ENCODE measurements around the gene TGM1. TPM values are rescaled to one million over a fixed set of nuclear protein-coding genes. Genes with fewer than 3 reads are reported as not detected.
"Not testable (repeated sequence)": the region's sequence is repeated elsewhere in the genome, so short reads cannot be mapped to it uniquely, and the experiment has no call there.

The TGM1 gene
- total RNA-seq, 1 experiment from 2014 or later, result 0.74 TPM

DNA sequence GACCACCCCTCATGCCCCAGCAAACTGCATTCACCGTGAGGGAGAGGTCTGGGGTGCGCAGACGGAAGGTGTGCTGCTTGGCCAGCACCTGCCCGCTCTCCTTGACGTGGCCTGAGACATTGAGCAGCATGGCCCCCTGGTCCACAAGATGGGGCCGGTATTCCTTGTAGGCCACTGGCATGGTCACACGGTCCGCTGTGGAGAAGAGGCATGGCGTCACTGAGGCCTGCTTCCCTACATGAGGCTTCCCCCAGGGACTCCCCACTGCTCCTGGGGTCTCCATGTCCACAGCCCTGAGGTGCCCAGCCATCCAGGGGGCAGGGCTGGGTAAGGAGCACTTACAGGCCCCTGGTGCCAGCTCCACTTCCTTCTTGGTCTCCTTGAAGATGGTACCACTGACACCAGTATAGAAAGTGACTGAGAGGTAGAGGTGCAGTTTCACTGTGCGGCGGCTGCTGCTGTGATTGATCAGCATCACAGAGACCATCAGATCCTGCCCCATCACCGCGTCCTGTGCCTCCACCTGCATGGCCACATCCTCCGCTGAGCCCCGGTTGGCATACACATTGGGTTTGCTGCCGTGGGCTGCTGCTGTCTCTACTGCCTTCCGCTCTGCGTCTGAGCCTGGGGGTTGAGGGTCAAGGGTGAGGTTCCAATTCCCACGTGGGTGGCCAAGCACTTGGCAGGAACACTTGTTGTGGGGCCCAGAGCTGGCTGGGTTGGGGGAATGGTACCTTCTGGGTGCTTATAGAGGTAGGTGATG is 8.2 kb downstream of the TGM1 start:
- DNase-seq (ENCODE audit: low spot score), result no peak

DNA sequence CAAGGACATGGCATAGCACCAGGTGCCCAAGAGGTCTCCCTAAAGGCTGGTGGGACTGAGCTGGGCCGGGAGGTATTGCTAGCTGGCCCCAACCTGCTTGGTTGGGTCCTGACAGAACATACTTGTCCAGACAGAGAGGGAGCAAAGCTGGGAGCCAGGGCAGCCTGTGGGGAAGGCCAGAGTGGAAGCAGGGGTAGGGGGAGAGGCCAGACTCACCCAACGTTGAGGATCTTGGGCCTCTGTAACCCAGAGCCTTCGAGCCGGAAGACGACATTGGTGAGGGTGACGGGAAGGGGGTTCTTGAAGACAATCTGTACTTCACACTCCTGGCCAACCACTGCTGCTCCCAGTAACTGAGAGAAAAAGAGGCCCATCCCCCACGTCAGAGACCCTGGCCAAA is 9.0 kb downstream of the TGM1 start:
- no peak for DNase-seq (ENCODE audit: low spot score)

- DNase-seq (ENCODE audit: low spot score), result no peak
Observed at GRCh38 chr14:24252289-24253124, 10.5 kb downstream of the TGM1 start.

- DNase-seq (ENCODE audit: low spot score), result no peak
Observed at GRCh38 chr14:24251880-24252288, 11.1 kb downstream of the TGM1 start.

DNA sequence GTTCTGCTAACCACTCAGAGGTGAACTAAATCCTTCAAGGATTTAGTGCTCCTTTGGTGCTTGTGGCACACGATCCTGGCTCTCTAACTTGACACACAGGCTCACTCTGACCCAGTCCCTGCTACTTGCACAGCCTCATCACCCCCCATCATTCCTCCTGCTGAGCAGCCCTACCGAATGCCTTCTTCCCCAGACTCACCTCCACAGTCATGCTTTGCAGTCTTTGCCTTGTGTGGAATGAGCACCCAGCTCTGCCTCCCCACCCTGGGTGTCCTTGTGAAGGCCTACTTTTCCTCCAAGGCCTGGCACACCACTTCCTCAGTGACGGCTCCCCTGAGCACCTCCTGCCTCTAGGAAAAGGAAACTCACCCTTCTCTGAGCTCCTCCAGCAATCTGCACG is 12.6 kb downstream of the TGM1 start:
- no peak for DNase-seq (ENCODE audit: low spot score)

GRCh38 chr14:24249230-24250021 is 13.6 kb downstream of the TGM1 start:
- DNase-seq (ENCODE audit: low spot score), result no peak

DNA sequence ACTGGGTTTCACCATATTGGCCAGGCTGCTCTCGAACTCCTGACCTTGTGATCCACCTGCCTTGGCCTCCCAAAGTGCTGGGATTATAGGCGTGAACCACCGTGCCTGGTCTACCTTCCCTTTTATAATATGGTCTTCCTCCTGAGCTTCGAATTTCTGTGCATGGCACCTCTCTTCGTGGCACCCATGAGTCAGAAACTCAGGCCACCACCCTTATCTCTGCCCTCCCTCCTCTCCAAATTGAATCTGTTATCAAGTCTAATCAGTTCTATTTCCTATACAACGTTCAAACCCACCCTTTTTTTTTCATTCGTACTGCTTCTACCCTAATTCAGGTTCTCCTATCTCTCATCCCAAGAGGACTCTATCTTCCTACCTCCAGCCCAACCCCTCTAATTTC is 15.6 kb downstream of the TGM1 start:
- no peak for DNase-seq (ENCODE audit: low spot score)

DNA sequence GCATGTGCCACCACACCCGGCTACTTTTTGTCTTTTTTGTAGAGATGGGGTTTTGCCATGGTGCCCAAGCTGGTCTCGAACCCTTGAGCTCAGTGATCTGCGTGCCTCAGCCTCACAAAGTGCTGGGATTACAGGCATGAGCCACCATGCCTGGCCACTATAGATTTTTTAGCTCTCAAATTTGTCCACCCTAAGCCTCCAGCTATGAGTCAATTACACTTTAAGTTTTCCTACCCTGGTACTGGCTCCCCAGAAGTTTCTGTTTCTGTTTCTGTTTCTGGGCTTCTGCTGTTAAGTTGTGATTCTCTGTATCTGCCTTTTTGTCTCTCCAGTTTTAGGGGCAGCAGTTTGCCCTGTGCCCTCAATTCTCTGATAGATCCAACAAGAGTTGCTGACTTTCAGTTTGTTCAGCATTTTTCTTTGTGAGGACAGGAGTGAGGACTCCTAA is 16.2 kb downstream of the TGM1 start:
- DNase-seq (ENCODE audit: low spot score), result no peak

- not testable (repeated sequence) for DNase-seq (ENCODE audit: low spot score)
Observed at GRCh38 chr14:24245350-24245749, 17.6 kb downstream of the TGM1 start.

DNA sequence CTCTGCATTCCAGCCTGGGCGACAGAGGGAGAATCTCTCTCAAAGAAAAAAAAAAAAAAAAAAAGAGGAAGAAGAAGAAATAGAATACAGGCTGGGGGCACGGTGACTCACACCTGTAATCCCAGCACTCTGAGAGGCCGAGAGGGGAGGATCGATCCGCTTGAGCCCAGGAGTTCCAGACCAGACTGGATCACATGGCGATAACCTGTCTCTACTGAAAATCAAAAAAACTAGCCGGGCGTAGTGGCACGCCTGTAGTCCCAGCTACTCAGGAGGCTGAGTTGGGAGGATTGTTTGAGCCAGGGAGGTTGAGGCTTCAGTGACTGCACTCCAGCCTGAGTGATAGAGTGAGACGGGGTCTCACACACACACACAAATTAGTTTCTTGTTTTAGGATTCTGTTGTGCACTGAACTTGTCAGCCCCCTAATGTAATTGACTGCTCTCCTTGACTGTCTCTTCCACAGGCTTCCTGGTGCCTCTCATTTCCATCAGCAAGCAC is 19.6 kb downstream of the TGM1 start:
- DNase-seq (ENCODE audit: low spot score), result no peak

DNA sequence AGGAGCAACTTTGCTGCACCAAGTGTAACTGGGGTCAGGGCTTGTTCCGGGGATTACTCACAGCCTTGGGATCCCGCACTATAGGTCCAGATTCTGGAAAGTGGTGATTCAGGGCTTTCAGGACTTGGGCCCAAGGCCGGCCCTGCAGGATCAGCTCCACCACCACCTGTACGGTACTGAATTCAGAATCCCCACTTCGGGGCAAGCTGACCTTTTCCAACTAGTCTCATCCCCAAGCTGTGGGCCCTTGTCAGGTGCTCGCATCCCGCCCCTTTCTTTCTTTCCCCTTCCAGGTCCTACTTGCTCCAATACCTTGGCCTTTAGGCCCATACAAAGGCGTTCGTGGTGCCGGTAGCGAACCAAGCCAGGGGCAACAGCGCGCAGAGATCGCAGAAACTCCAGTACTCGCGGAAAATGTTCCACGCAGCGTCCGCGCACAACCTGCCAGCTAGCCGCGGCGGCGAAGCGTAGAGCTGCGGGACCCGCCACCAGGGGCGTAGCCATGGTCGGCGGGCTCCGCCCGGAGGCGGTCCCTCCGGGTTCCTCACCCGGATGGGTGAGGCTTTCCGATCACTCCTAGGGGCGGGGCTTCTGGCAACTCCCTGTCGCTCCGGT is 21.0 kb downstream of the TGM1 start:
- peak; percentile 78 for DNase-seq (ENCODE audit: low spot score)

DNA sequence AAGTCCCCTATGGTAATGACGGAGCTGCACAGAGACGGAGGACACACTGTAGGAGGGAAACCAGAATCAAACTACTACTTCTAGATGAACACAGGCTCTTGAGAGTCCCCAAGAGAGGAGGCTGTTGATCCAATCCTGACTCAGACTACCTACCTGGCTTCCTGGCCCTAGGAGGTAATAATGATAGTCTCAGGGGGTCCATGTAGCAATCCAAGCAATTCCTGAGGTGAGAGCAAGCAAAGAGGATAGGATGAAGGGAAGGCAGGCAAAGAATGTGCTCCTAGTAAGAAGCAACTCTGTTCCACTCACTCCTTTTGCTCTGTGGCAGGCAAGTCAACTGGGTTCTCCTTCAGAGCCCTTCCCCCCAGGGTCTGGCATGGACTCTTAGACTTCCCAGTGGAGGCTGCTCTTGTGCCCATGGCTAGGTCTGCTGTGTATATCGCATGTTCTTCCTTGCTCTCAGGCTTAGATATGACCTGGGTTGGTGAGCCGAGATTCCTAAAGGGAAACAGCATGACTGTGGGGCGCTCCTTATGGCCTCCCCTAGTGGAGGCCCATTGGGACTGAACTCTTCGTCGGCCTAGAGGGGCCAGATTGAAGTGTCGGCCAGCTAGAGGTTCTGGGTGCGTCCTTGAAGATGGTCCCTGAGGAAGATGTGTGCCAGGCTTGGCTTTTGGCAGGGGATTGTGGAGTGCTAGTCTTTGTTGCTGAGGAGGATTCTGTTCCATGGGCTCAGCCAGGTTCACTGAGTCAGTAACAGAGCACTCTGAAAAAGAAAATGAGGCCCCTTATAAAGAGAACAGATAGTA is 22.7 kb downstream of the TGM1 start:
- DNase-seq (ENCODE audit: low spot score), result no peak

DNA sequence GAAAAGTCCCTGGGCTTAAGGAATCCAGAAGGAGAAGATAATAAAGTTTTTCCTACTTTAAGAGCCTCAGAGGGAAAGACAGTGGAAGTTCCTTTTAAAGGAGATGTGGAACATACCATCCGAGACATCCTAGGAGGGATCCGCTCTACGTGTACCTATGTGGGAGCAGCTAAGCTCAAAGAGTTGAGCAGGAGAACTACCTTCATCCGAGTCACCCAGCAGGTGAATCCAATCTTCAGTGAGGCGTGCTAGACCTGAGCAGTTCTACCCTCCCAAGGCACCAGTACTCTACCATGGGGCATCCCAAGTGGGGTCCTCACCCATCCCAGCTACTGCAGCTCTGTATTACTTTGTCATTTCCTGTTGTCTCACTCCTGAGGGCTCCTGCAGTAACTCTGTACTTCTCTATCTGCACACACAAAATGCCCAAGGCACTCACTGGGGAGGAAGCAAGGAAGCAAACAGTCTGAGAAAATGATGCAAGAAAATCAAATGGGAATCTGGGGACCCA is 24.4 kb downstream of the TGM1 start:
- no peak for DNase-seq (ENCODE audit: low spot score)

GRCh38 chr14:24238123-24238522 is 24.9 kb downstream of the TGM1 start:
- DNase-seq (ENCODE audit: low spot score), result no peak

- DNase-seq (ENCODE audit: low spot score), result no peak
Observed at GRCh38 chr14:24237463-24237955, 25.5 kb downstream of the TGM1 start.

- no peak for DNase-seq (ENCODE audit: low spot score)
Observed at GRCh38 chr14:24236689-24237462, 26.1 kb downstream of the TGM1 start.

DNA sequence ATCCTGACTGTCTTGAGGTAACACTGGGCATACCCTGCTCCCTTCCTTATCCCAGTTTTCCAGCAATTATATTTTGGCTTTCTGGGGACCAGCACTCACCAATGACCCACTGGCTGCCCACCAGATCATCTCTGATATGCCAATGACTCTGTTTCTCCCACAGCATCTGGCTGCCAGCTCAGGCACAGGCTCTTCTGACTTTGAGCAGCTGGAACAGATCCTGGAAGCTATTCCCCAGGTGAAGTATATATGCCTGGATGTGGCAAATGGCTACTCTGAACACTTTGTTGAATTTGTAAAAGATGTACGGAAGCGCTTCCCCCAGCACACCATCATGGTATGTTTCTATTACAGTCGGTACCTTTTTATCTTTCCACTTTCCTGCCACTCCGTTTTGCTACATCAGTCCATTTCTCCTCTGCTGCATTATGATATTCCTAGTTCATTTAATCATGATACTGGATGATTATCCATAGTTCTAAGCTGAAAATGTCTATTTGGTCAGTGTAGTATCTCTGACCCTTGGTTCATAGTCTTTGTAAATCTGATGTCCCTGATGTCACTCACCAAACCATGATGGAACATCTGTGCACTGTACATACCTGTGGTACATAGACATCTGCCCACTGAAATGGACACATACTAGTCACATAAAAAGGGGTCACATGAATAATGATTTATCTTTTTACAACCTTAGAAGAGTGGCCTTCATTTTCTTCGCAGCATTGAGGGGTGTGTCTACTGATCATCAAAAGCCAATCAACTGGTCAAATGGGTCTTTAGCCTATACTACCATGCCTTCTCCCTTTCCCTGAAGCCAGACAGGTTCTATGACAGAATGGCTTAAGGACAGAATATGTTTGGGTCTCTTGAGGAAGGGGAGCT is 26.9 kb downstream of the TGM1 start:
- DNase-seq (ENCODE audit: low spot score), result no peak
